Mesenchymal stem cell (in vitro differentiated cells and primary cell): ENCODE data around the gene MB21D2.

ENCODE experiments used
- DNase-seq: peaks from one replicate; pipeline ENCODE4 v3.0.0-alpha.2; 2013
- H2AFZ ChIP-seq: one replicate; pipeline ENCODE4 v1.6.1; 2013; ENCODE audit warnings: low read depth, mild to moderate bottlenecking, control low read depth, inconsistent platforms, low read length, moderate library complexity
- H2AK5ac ChIP-seq: 2 replicates; pipeline ENCODE4 v1.6.1; 2013; ENCODE audit warnings: low read length, moderate library complexity, mild to moderate bottlenecking, inconsistent platforms; ENCODE audit not compliant: severe bottlenecking
- H2BK120ac ChIP-seq: one replicate; pipeline ENCODE4 v1.6.1; 2013; ENCODE audit warnings: low read depth, mild to moderate bottlenecking, inconsistent platforms, low read length, moderate library complexity
- H2BK12ac ChIP-seq, 2 experiments: one replicate each; pipeline ENCODE4 v1.6.1; 2013; ENCODE audit warnings: inconsistent platforms in 2 of 2, low read length in 2 of 2, mild to moderate bottlenecking in 2 of 2, moderate library complexity in 2 of 2, control low read depth in 1 of 2
- H2BK15ac ChIP-seq: one replicate; pipeline ENCODE4 v1.6.1; 2013; ENCODE audit warnings: mild to moderate bottlenecking, low read depth, inconsistent platforms; ENCODE audit not compliant: poor library complexity, severe bottlenecking
- H2BK5ac ChIP-seq: 2 replicates; pipeline ENCODE4 v1.6.1; 2013; ENCODE audit warnings: low read depth, mild to moderate bottlenecking, low read length, control low read depth, inconsistent platforms; ENCODE audit not compliant: poor library complexity, severe bottlenecking
- H3K14ac ChIP-seq, 2 experiments: one replicate each; pipeline ENCODE4 v1.6.1; 2013; ENCODE audit warnings: inconsistent platforms in 2 of 2, low read length in 2 of 2, control low read depth in 1 of 2, mild to moderate bottlenecking in 1 of 2, moderate library complexity in 1 of 2
- H3K18ac ChIP-seq, 2 experiments: one replicate each; pipeline ENCODE4 v1.6.1; 2013; ENCODE audit warnings: inconsistent platforms in 2 of 2, low read length in 2 of 2, control low read depth in 1 of 2, low read depth in 1 of 2, mild to moderate bottlenecking in 1 of 2
- H3K23ac ChIP-seq, 2 experiments: one replicate each; pipeline ENCODE4 v1.6.1; 2013; ENCODE audit warnings: inconsistent platforms in 2 of 2, low read length in 2 of 2, mild to moderate bottlenecking in 2 of 2, moderate library complexity in 2 of 2, control low read depth in 1 of 2
- H3K27ac ChIP-seq: 2 replicates; pipeline ENCODE4 v1.5.1; 2013; ENCODE audit warnings: mild to moderate bottlenecking, moderate library complexity, low read length, control low read depth, inconsistent platforms; ENCODE audit not compliant: poor library complexity, severe bottlenecking
- H3K27me3 ChIP-seq, 2 experiments: 2 replicates each; pipeline versions ENCODE4 v1.6.1 to v1.7.0; 2013; ENCODE audit warnings: low read length in 2 of 2, mild to moderate bottlenecking in 2 of 2, moderate library complexity in 2 of 2, control low read depth in 1 of 2, inconsistent platforms in 1 of 2; ENCODE audit not compliant: control insufficient read depth in 1 of 2, insufficient read depth in 1 of 2
- H3K36me3 ChIP-seq, 2 experiments: 2 replicates each; pipeline versions ENCODE4 v1.6.1 to v1.7.0; 2013; ENCODE audit warnings: low read length in 2 of 2, control low read depth in 1 of 2, inconsistent platforms in 1 of 2, low read depth in 1 of 2, mild to moderate bottlenecking in 1 of 2; ENCODE audit not compliant: insufficient read depth in 2 of 2, control insufficient read depth in 1 of 2
- H3K4ac ChIP-seq, 2 experiments: one replicate each; pipeline ENCODE4 v1.6.1; 2013; ENCODE audit warnings: inconsistent platforms in 2 of 2, low read length in 2 of 2, mild to moderate bottlenecking in 2 of 2, moderate library complexity in 2 of 2, control low read depth in 1 of 2, low read depth in 1 of 2
- H3K4me1 ChIP-seq: 2 replicates; pipeline ENCODE4 v1.6.1; 2013; ENCODE audit warnings: low read depth, low read length, control low read depth; ENCODE audit not compliant: control insufficient read depth, insufficient read depth
- H3K4me2 ChIP-seq: 2 replicates; pipeline ENCODE4 v1.6.1; 2013; ENCODE audit warnings: low read length, mild to moderate bottlenecking, inconsistent platforms; ENCODE audit not compliant: poor library complexity, severe bottlenecking
- H3K4me3 ChIP-seq, 2 experiments: 2 replicates each; pipeline versions ENCODE4 v1.5.1 to v1.7.0; 2013; ENCODE audit warnings: low read length in 2 of 2, mild to moderate bottlenecking in 2 of 2, control low read depth in 1 of 2, low read depth in 1 of 2; ENCODE audit not compliant: insufficient read depth in 1 of 2
- H3K79me1 ChIP-seq: replicated peaks from 2 replicates; pipeline ENCODE4 v1.6.1; 2013; ENCODE audit warnings: mild to moderate bottlenecking, control low read depth, low read length, inconsistent platforms; ENCODE audit not compliant: poor library complexity, severe bottlenecking
- H3K9ac ChIP-seq: 2 replicates; pipeline ENCODE4 v1.7.0; 2013; ENCODE audit warnings: mild to moderate bottlenecking, low read length, moderate library complexity
- H3K9me3 ChIP-seq: 2 replicates; pipeline ENCODE4 v1.7.0; 2013; ENCODE audit warnings: mild to moderate bottlenecking, low read length; ENCODE audit not compliant: control insufficient read depth
- H4K8ac ChIP-seq: one replicate; pipeline ENCODE4 v1.6.1; 2013; ENCODE audit warnings: inconsistent platforms, mild to moderate bottlenecking, low read length, moderate library complexity
- H4K91ac ChIP-seq: one replicate; pipeline ENCODE4 v1.6.1; 2013; ENCODE audit warnings: mild to moderate bottlenecking, low read length, inconsistent platforms
- WGBS: methylation state at CpG from one replicate; pipeline ENCODE4 v1.1.7; 2013; ENCODE audit warnings: mixed read lengths; 5-methylcytosine and 5-hydroxymethylcytosine counted together

Gene MB21D2

DNA sequence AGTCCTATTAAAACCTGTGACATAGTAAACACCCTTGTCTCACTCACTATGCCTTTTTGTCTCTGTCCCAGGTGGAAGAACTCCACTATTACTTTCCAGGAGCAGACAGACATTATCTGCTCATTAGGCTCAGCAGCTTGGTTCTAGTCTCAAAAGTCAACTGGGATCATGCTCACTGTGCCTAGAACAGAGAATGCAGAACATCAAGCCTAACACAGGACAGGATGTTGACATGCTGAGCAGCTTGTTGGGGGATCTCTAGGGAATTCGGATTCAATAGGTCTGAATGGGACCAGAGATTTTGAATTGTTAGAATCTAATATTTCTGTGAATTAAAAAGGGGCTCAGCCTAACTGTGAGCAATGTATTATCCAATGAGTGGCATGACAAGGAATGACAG is 6.4 kb downstream of the MB21D2 start:
- H3K4me2 ChIP-seq = no peak overlapping the region
- no peak overlapping the region for H3K9ac ChIP-seq
- no peak overlapping the region for H3K14ac ChIP-seq
- H3K4me3 ChIP-seq = no peak overlapping the region
- no peak overlapping the region for H4K8ac ChIP-seq
- H3K27ac ChIP-seq = no peak overlapping the region
- no peak overlapping the region for H2BK12ac ChIP-seq
- no peak for DNase-seq
- 100% methylated on average over 1 of the region's 1 CpG for WGBS
- no peak overlapping the region for H3K18ac ChIP-seq
- H2BK5ac ChIP-seq = no peak overlapping the region
- H3K4me1 ChIP-seq = peaks cover 5% of the 10 kb centered on the region
- peaks cover 23% of the 10 kb centered on the region for H3K79me1 ChIP-seq
- H3K36me3 ChIP-seq = no peaks in the 10 kb centered on the region
- H3K9me3 ChIP-seq = no peaks in the 10 kb centered on the region
- H3K4ac ChIP-seq = no peak overlapping the region
- H2AFZ ChIP-seq = no peak overlapping the region
- H3K23ac ChIP-seq = no peak overlapping the region
- no peak overlapping the region for H4K91ac ChIP-seq
- H2AK5ac ChIP-seq = no peak overlapping the region
- H2BK120ac ChIP-seq = no peak overlapping the region
- H3K27me3 ChIP-seq = no peaks in the 10 kb centered on the region
- no peak overlapping the region for H2BK15ac ChIP-seq

DNA sequence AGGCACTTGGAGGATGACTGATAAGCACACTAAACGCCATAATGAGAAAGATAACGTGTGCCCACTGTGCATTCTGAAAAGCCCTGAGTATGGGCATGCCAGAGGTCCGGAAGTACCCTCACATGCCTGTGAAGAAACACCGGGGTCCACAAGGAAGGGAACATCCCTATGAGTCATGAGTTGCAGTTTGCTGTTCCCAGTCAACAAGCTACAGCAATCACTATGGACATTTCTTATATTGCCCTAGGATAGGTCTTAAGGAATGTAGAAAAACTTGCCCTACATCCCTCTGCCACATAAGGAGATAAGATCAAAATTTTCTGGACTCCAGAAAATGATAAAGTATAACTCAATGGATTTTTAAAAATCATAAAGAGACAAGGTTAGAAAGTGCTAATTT is 9.9 kb downstream of the MB21D2 start:
- Histone ChIP-seq H4K91ac (no peak overlapping the region), H3K27ac (no peak overlapping the region), H4K8ac (no peak overlapping the region), H2BK15ac (no peak overlapping the region), H2AFZ (no peak overlapping the region), H3K79me1 (peaks cover 32% of the 10 kb centered on the region), H3K4me3 (no peak overlapping the region), H2AK5ac (no peak overlapping the region), H3K4me2 (no peak overlapping the region), H3K4ac (no peak overlapping the region), H3K27me3 (no peaks in the 10 kb centered on the region), H2BK12ac (no peak overlapping the region), H2BK120ac (no peak overlapping the region), H3K18ac (peak overlapping the region in 1 of 2 experiments; percentile 11), H2BK5ac (no peak overlapping the region), H3K23ac (no peak overlapping the region), H3K14ac (peak overlapping the region in 1 of 2 experiments; percentile 69), H3K36me3 (no peaks in the 10 kb centered on the region), H3K9ac (no peak overlapping the region), H3K9me3 (no peaks in the 10 kb centered on the region), H3K4me1 (peaks cover 4% of the 10 kb centered on the region)
- 46% methylated on average over 4 of the region's 4 CpGs for WGBS
- peak; percentile 65 for DNase-seq

DNA sequence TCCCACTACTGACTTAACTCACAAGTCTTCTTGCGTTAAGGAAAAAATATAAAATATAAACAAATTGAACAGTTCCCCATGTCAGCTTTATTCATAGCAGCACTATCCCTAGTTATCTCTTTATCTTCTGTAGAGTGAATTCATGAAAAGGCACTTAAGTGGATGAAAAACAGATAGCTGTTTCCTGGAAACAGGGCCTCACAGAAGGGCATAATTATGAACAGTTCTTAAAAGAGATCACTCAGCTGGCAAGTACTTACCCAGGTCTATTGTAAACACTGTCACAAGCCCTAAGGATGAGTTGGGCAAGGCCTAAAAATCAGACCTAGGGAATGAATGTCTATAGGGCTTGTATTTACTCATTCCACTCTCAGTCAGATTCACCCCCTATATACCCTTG is 10.7 kb downstream of the MB21D2 start:
- no peaks in the 10 kb centered on the region for H3K27me3 ChIP-seq
- H3K4me3 ChIP-seq = no peak overlapping the region
- H3K4me2 ChIP-seq = no peak overlapping the region
- H2BK5ac ChIP-seq = no peak overlapping the region
- no peak overlapping the region for H2BK12ac ChIP-seq
- no peak overlapping the region for H2AK5ac ChIP-seq
- H4K91ac ChIP-seq = no peak overlapping the region
- H3K36me3 ChIP-seq = no peaks in the 10 kb centered on the region
- no peak overlapping the region for H3K23ac ChIP-seq
- peaks cover 4% of the 10 kb centered on the region for H3K4me1 ChIP-seq
- no peak overlapping the region for H4K8ac ChIP-seq
- H2BK120ac ChIP-seq = no peak overlapping the region
- 60% methylated on average over 1 of the region's 1 CpG for WGBS
- peaks cover 34% of the 10 kb centered on the region for H3K79me1 ChIP-seq
- no peaks in the 10 kb centered on the region for H3K9me3 ChIP-seq
- no peak overlapping the region for H3K14ac ChIP-seq
- H3K4ac ChIP-seq = peak overlapping the region in 1 of 2 experiments; percentile 7
- no peak overlapping the region for H2BK15ac ChIP-seq
- no peak overlapping the region for H2AFZ ChIP-seq
- peak; percentile 83 for DNase-seq
- no peak overlapping the region for H3K18ac ChIP-seq
- no peak overlapping the region for H3K9ac ChIP-seq
- no peak overlapping the region for H3K27ac ChIP-seq

DNA sequence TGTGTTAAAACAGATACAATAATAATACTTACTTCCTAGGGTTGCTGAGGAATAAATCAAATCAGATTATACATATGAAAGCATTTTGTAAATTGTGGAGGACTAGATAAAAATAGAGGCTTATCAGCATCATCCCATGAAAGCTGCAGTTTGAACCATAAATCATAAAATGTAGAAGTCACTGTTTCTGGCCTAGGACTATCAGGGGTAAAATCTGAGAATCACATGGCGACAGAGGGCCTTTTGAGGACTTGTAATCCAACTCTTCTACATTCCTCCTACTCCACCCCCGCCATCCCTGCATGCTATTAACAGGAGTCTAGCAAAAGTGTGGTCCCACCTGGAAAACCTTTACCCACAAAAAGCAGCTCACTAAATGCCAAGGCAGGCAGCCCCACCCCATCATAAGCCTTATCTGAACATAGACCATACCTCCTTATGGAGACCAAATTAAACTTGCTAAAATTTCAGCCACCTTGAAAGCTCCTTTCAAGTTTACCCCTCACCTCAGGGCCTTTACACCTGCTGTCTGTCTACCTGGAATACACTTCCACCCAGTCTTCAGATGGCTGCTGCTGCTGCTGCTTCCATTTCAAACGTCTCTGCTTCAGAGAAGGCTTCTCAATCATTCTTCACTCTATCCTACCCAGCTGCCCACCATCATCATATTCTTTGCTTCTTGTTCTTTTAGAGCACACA is 11.5 kb downstream of the MB21D2 start:
- Histone ChIP-seq H2AFZ (no peak overlapping the region), H3K27me3 (no peaks in the 10 kb centered on the region), H4K91ac (no peak overlapping the region), H4K8ac (no peak overlapping the region), H3K4me1 (peaks cover 4% of the 10 kb centered on the region), H3K4me2 (no peak overlapping the region), H3K18ac (peak overlapping the region in 1 of 2 experiments; percentile 77), H2BK15ac (no peak overlapping the region), H2AK5ac (no peak overlapping the region), H3K4ac (peak overlapping the region in 1 of 2 experiments; percentile 67), H3K36me3 (no peaks in the 10 kb centered on the region), H3K79me1 (peaks cover 29% of the 10 kb centered on the region), H2BK120ac (no peak overlapping the region), H3K23ac (no peak overlapping the region), H3K4me3 (no peak overlapping the region), H3K14ac (no peak overlapping the region), H2BK5ac (no peak overlapping the region), H3K9ac (no peak overlapping the region), H3K9me3 (no peaks in the 10 kb centered on the region), H3K27ac (no peak overlapping the region), H2BK12ac (peak overlapping the region; percentile 63 to 70)
- WGBS = 78% methylated on average over 3 of the region's 3 CpGs
- no peak for DNase-seq
